H1 (cell line): ENCODE results near the gene BBX. TPM values are rescaled to one million over a fixed set of nuclear protein-coding genes. Genes with fewer than 3 reads are reported as not detected.

ENCODE experiments used
- CTCF ChIA-PET: fragments of 300-600 bp; sonication (Branson Sonifier 250); formaldehyde crosslinking; loops from one replicate; lab custom pipeline; 2021; ENCODE audit not compliant: partially characterized antibody; lab: Charles Lee
- POLR2A ChIA-PET: fragments of 300-600 bp; sonication (Branson Sonifier 250); formaldehyde crosslinking; loops from one replicate; lab custom pipeline; 2021; ENCODE audit warnings: inconsistent platforms; ENCODE audit not compliant: partially characterized antibody; lab: Charles Lee
- DNase-seq, 2 experiments: peaks; one replicate each; pipeline versions ENCODE4 v3.0.0 to v3.0.0-alpha.2; 2010 to 2022; ENCODE audit warnings: low spot score in 2 of 2, low read depth in 1 of 2, mixed read lengths in 1 of 2
- FAIRE-seq: peaks from 2 replicates; lab custom pipeline; 2011; peaks lifted over from hg19 to GRCh38; lab: Jason Lieb, UNC
- H2AFZ ChIP-seq: 2 replicates; pipeline ENCODE4 v1.8.1; 2012; ENCODE audit warnings: low read length, inconsistent platforms
- H2AK5ac ChIP-seq: 2 replicates; pipeline ENCODE4 v1.6.1; 2013; ENCODE audit warnings: low read depth, low read length
- H2BK120ac ChIP-seq: replicated peaks from 2 replicates; pipeline ENCODE3; 2013; ENCODE audit warnings: low read depth, low read length, inconsistent platforms
- H2BK12ac ChIP-seq: 2 replicates; pipeline ENCODE4 v1.6.1; 2013; ENCODE audit warnings: low read depth, low read length
- H2BK15ac ChIP-seq: 2 replicates; pipeline ENCODE4 v1.6.1; 2013; ENCODE audit warnings: low read length
- H2BK20ac ChIP-seq: 2 replicates; pipeline ENCODE4 v1.6.1; 2013; ENCODE audit warnings: low read length
- H2BK5ac ChIP-seq: 2 replicates; pipeline ENCODE4 v1.6.1; 2013; ENCODE audit warnings: low read depth, low read length
- H3K14ac ChIP-seq: 2 replicates; pipeline ENCODE4 v1.6.1; 2013; ENCODE audit warnings: inconsistent platforms; ENCODE audit not compliant: insufficient read length
- H3K18ac ChIP-seq: 2 replicates; pipeline ENCODE4 v1.6.1; 2013; ENCODE audit warnings: low read length; ENCODE audit errors: extremely low read depth
- H3K23ac ChIP-seq: 2 replicates; pipeline ENCODE4 v1.6.1; 2013; ENCODE audit warnings: inconsistent platforms; ENCODE audit not compliant: insufficient read length
- H3K23me2 ChIP-seq: 2 replicates; pipeline ENCODE4 v1.6.1; 2013; ENCODE audit warnings: low read depth, low read length
- H3K27ac ChIP-seq: 2 replicates; pipeline ENCODE4 v1.6.1; 2011; ENCODE audit warnings: low read depth, low read length, inconsistent platforms
- H3K27me3 ChIP-seq, 4 experiments: replicated peaks in 1 of 4; 1 replicate in 1 of 4; 2 replicates in 3 of 4; pipeline versions ENCODE4 v1.6.1 to v1.8.1; 2011 to 2013; ENCODE audit warnings: low read length in 3 of 4, mild to moderate bottlenecking in 3 of 4, inconsistent platforms in 2 of 4, mixed read lengths in 2 of 4, moderate library complexity in 1 of 4; ENCODE audit not compliant: control insufficient read depth in 3 of 4, insufficient read depth in 3 of 4; ENCODE audit errors: extremely low read depth in 1 of 4
- H3K36me3 ChIP-seq, 4 experiments: 2 replicates each; pipeline versions ENCODE4 v1.6.1 to v1.8.1; 2011 to 2013; ENCODE audit warnings: mild to moderate bottlenecking in 4 of 4, low read length in 3 of 4, moderate library complexity in 2 of 4, control low read depth in 1 of 4, inconsistent platforms in 1 of 4; ENCODE audit not compliant: insufficient read depth in 4 of 4, control insufficient read depth in 2 of 4
- H3K4ac ChIP-seq: replicated peaks from 2 replicates; pipeline ENCODE3; 2013; ENCODE audit warnings: low read length, low read depth, mixed read lengths, inconsistent platforms; ENCODE audit not compliant: insufficient read length
- H3K4me1 ChIP-seq, 4 experiments: replicated peaks in 1 of 4; 1 replicate in 1 of 4; 2 replicates in 3 of 4; pipeline versions ENCODE4 v1.6.1 to v1.8.1; 2011 to 2013; ENCODE audit warnings: low read length in 3 of 4, inconsistent platforms in 2 of 4, mixed read lengths in 1 of 4; ENCODE audit not compliant: insufficient read depth in 4 of 4, control insufficient read depth in 3 of 4
- H3K4me2 ChIP-seq, 2 experiments: 2 replicates each; pipeline versions ENCODE4 v1.6.1 to v1.8.1; 2011 to 2013; ENCODE audit warnings: low read depth in 2 of 2, low read length in 2 of 2, control low read depth in 1 of 2, inconsistent platforms in 1 of 2, mild to moderate bottlenecking in 1 of 2; ENCODE audit not compliant: insufficient read depth in 1 of 2
- H3K4me3 ChIP-seq, 4 experiments: fragments of 200-600, 300-600 bp in 1 of 4; sonication (generic), shearing (Covaris generic), sonication (Bioruptor Twin) in 1 of 4; 2 replicates each; pipeline versions ENCODE4 v1.5.1 to v1.8.1; 2011 to 2016; ENCODE audit warnings: low read length in 4 of 4, low read depth in 3 of 4, control low read depth in 2 of 4, inconsistent platforms in 2 of 4, mild to moderate bottlenecking in 2 of 4, mixed read lengths in 1 of 4, moderate library complexity in 1 of 4; ENCODE audit not compliant: insufficient read depth in 2 of 4; ENCODE audit errors: extremely low read depth in 1 of 4
- H3K56ac ChIP-seq: replicated peaks from 2 replicates; pipeline ENCODE3; 2013; ENCODE audit warnings: low read depth, mild to moderate bottlenecking, mixed read lengths, low read length, inconsistent platforms; ENCODE audit not compliant: insufficient read length
- H3K79me1 ChIP-seq: 2 replicates; pipeline ENCODE4 v1.6.1; 2013; ENCODE audit warnings: low read depth, low read length, control low read depth
- H3K79me2 ChIP-seq, 2 experiments: 2 replicates each; pipeline versions ENCODE4 v1.6.1 to v1.8.1; 2012 to 2013; ENCODE audit warnings: low read length in 2 of 2, mild to moderate bottlenecking in 2 of 2, inconsistent platforms in 1 of 2; ENCODE audit not compliant: insufficient read depth in 2 of 2, control insufficient read depth in 1 of 2
- H3K9ac ChIP-seq, 4 experiments: replicated peaks in 1 of 4; 1 replicate in 1 of 4; 2 replicates in 3 of 4; pipeline versions ENCODE4 v1.6.1 to v1.8.1; 2011 to 2013; ENCODE audit warnings: low read depth in 3 of 4, low read length in 3 of 4, control low read depth in 2 of 4, mild to moderate bottlenecking in 2 of 4, moderate library complexity in 2 of 4, inconsistent platforms in 1 of 4; ENCODE audit errors: extremely low read depth in 1 of 4
- H3K9me3 ChIP-seq, 2 experiments: 2 replicates each; pipeline versions ENCODE4 v1.6.1 to v1.8.1; 2012 to 2013; ENCODE audit warnings: mild to moderate bottlenecking in 2 of 2, moderate library complexity in 2 of 2, control low read depth in 1 of 2, inconsistent platforms in 1 of 2, low read depth in 1 of 2, low read length in 1 of 2, mixed read lengths in 1 of 2; ENCODE audit not compliant: insufficient read depth in 2 of 2
- H4K20me1 ChIP-seq, 2 experiments: replicated peaks in 1 of 2; 2 replicates each; pipeline versions ENCODE3 to v1.8.1; 2011 to 2013; ENCODE audit warnings: inconsistent platforms in 2 of 2, low read length in 2 of 2, mild to moderate bottlenecking in 1 of 2; ENCODE audit not compliant: insufficient read depth in 2 of 2, control insufficient read depth in 1 of 2
- H4K5ac ChIP-seq: 2 replicates; pipeline ENCODE4 v1.6.1; 2013; ENCODE audit warnings: low read length, low read depth, mixed read lengths, inconsistent platforms; ENCODE audit not compliant: insufficient read length
- H4K8ac ChIP-seq: 2 replicates; pipeline ENCODE4 v1.8.0; 2013; ENCODE audit warnings: mild to moderate bottlenecking, moderate library complexity, low read length, inconsistent platforms; ENCODE audit not compliant: insufficient read depth; ENCODE audit errors: extremely low read depth
- H4K91ac ChIP-seq: replicated peaks from 2 replicates; pipeline ENCODE3; 2013; ENCODE audit warnings: low read length, mixed read lengths, inconsistent platforms; ENCODE audit not compliant: insufficient read length
- CBX5 ChIP-seq: fragments of 300-800, 300-1000 bp; sonication (generic); IDR thresholded peaks from 2 replicates; pipeline ENCODE4 v1.7.1; 2016; ENCODE audit warnings: antibody characterized with exemption, low read length, low read depth
- EZH2 ChIP-seq: fragments of 200-600 bp; sonication (generic); IDR thresholded peaks from 2 replicates; pipeline ENCODE4 v1.7.1; 2012; ENCODE audit warnings: low read depth, mild to moderate bottlenecking, moderate library complexity, low read length, inconsistent platforms; ENCODE audit not compliant: severe bottlenecking
- SAP30 ChIP-seq: fragments of 300-600 bp; sonication (generic); IDR thresholded peaks from 2 replicates; pipeline ENCODE4 v1.7.1; 2012; ENCODE audit warnings: low read length, moderate library complexity, mild to moderate bottlenecking, inconsistent platforms; ENCODE audit not compliant: insufficient read depth, insufficient replicate concordance
- SIN3A ChIP-seq, 2 experiments: IDR thresholded peaks in 1 of 2; conservative IDR thresholded peaks in 1 of 2; 2 replicates each; pipeline ENCODE4 v1.6.1; 2011 to 2012; ENCODE audit warnings: low read length in 2 of 2, improper control_type of control experiment in 1 of 2, low read depth in 1 of 2, mild to moderate bottlenecking in 1 of 2
- WGBS, 2 experiments: shearing (Covaris generic) in 1 of 2; methylation state at CpG; one replicate each; pipeline versions ENCODE4 v1.1.6 to v1.1.7; 2013 to 2015; ENCODE audit warnings: low lambda C conversion rate in 2 of 2, mixed read lengths in 2 of 2, inconsistent platforms in 1 of 2, low coverage in 1 of 2, missing lambda C conversion rate in 1 of 2; ENCODE audit not compliant: insufficient replicate concordance in 2 of 2, insufficient coverage in 1 of 2, insufficient read length in 1 of 2; ENCODE audit errors: extremely low coverage in 1 of 2, missing lambda C conversion rate in 1 of 2; 5-methylcytosine and 5-hydroxymethylcytosine counted together
- polyA plus RNA-seq, 7 experiments: library from polyadenylated mRNA; depleted of rRNA in 3 of 7; stranded (reverse) in 5 of 7; unstranded in 2 of 7; fragments of >200 nt in 5 of 7; fragments of 200-250 nt in 2 of 7; gene quantifications; 1 replicate in 5 of 7; 2 replicates in 1 of 7; 4 replicates in 1 of 7; pipeline versions ENCODE4 v1.2.1 to v1.2.3, GENCODE V29; 2011 to 2013; ENCODE audit warnings: missing spikeins in 2 of 7, mixed read lengths in 2 of 7
- total RNA-seq: library from RNA; stranded (reverse); fragmentation: NEBNext Ultra II Directional; extraction: Animal tissue kit (Norgen Biotek cat#: 25700); gene quantifications from 2 replicates; pipeline ENCODE4 v1.2.1, GENCODE V29; 2021
- TF ChIP-seq, protein P1 (sequence below): IDR thresholded peaks from 2 replicates; pipeline ENCODE4 v1.6.1; 2011; ENCODE audit warnings: low read depth, mild to moderate bottlenecking, low read length; ENCODE audit not compliant: insufficient read depth

Gene BBX
- total and polyA plus RNA-seq, 2 of the 8 experiments (the other 6 are each of a cell fraction or from before 2014, with no cell fraction given) = 11.0 to 42.5 TPM

DNA sequence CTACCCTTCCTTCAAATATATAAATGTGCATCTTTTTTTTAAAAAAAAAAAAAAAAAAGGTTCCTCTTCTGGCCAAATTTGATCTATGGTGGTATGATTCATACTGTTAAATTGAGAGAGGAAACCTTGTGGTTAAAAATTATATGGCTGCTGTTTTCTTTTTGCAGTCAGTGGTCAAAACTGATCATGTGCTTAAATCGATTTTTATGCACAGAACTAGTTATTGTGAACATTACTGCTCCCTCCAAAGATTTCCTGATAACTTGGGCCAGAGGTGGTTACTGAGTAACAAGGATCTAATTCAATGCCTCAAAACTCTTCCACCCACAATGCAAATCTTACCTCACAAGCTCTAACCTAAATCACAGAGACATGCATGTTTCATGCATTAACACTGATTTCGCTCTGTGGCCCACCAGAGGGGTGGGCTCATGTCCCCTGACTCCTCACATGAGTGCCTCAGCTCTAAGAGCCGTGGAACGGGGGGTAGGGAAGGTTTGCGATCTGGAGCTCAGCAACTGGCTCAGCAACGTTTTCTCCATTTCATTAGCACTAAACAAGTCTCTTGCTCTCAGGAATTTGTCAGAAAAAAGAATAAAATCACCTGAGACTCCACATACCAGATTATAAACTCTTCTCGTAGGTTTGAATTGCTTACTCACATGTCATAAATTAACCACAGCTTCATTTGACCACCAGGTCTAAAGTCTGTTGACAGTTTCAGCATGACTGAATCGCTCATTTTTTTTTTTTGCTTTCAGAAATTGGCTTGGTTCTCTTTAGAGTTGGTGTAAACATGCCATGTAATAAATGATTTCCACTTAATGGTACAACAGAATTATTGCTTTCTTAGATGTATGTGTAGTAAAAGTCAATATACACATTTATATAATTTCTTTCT lies 287.7 kb downstream of the BBX start:
- H2BK20ac ChIP-seq = no peak overlapping the region
- H3K79me1 ChIP-seq = no peaks in the 10 kb centered on the region
- no peak overlapping the region for H3K4ac ChIP-seq
- no peaks in the 10 kb centered on the region for H3K27me3 ChIP-seq
- H2AFZ ChIP-seq = no peak overlapping the region
- POLR2A ChIA-PET = interaction anchor here (0.6 kb wide), 1 partner anchor 491 kb away, joined by 4 read pairs; no protein-coding TSS in a partner anchor
- DNase-seq (no peak), FAIRE-seq (no peak)
- no peak overlapping the region for H2AK5ac ChIP-seq
- CTCF ChIA-PET = interaction anchor here (0.6 to 0.8 kb wide), 4 partner anchors 8 to 485 kb away, joined by 3 to 5 read pairs (median 4); no protein-coding TSS in a partner anchor
- H3K23me2 ChIP-seq = no peaks in the 10 kb centered on the region
- H3K9me3 ChIP-seq = no peaks in the 10 kb centered on the region
- H3K79me2 ChIP-seq = no peaks in the 10 kb centered on the region
- H3K4me2 ChIP-seq = no peak overlapping the region
- H3K9ac ChIP-seq = no peak overlapping the region
- no peak overlapping the region for H3K23ac ChIP-seq
- H3K18ac ChIP-seq = no peak overlapping the region
- peaks cover 8 to 13% (median 9%) of the 10 kb centered on the region in 4 experiments; a peak in 6 of 8 replicates for H3K36me3 ChIP-seq
- no peak overlapping the region for H3K14ac ChIP-seq
- H2BK120ac ChIP-seq = no peak overlapping the region
- no peak overlapping the region for H4K5ac ChIP-seq
- 93% methylated on average over 8 of the region's 8 CpGs; no CpG with 5 or more reads in 1 of the 2 experiments for WGBS, 2 experiments
- no peak overlapping the region for H2BK5ac ChIP-seq
- no peak overlapping the region for H3K4me3 ChIP-seq
- no peak overlapping the region for H3K56ac ChIP-seq
- no peak overlapping the region for H2BK12ac ChIP-seq
- H3K27ac ChIP-seq = no peak overlapping the region
- H4K91ac ChIP-seq = no peak overlapping the region
- no peak overlapping the region for H4K8ac ChIP-seq
- no peak overlapping the region for H2BK15ac ChIP-seq
- H3K4me1 ChIP-seq = no peaks in the 10 kb centered on the region
- TF ChIP-seq SIN3A (conservative IDR thresholded peaks at IDR 0.05 in 1 of 2, IDR thresholded peaks at IDR 0.05 in 1 of 2; ENCODE audit: low read depth in 1 of 2, low read length in 2 of 2) (no peak), EZH2 (no peak), CBX5 (no peak), SAP30 (no peak)
- TF ChIP-seq, protein P1, sequence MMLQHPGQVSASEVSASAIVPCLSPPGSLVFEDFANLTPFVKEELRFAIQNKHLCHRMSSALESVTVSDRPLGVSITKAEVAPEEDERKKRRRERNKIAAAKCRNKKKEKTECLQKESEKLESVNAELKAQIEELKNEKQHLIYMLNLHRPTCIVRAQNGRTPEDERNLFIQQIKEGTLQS = no peak
- H4K20me1 ChIP-seq = no peaks in the 10 kb centered on the region
